ENCODE data around the gene P2RY6.

The P2RY6 gene

DNA sequence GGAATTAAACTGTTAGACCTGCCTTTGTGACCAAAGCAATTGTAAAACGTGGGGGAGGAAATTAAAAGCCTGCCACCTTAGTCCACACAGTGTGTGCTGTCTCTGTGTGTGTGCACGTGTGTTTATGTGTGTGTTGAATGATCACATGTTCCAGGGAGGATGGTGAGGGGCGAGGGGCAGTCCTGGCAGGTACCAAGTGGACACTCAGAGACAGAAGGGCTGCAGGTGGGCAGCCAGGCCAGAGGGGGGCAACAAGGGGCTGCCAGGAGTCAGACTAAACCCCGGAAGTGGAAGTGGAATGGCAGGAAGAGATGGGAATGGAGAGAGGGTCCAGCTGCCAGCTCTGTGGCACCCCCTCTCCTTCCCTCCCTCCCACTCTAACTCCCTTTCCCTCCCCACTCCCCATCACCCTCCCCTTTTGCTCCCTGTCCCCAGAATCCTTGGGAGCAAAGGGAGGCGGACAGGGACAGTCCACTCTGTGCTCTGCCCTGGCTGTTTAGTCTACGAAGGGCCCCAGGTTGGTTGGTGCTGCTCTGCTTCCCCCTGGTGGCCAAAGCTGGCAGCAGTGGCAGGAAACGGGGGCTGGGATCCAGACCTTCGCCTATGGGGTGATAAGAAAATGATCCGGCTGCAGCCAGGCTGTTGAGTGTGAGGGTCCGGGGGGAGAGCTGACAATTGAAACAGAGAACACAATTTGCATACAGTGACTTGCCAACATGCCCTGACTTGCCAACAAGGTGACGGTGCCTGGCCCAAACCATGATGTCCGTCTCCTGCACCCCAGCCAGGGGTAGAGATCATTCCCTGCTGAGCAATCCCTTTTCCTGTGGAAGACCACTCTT, 29.7 kb upstream of the P2RY6 start:
- peak; percentile 87 for DNase-seq (ENCODE audit: low spot score)
- TF ChIP-seq, protein P1, sequence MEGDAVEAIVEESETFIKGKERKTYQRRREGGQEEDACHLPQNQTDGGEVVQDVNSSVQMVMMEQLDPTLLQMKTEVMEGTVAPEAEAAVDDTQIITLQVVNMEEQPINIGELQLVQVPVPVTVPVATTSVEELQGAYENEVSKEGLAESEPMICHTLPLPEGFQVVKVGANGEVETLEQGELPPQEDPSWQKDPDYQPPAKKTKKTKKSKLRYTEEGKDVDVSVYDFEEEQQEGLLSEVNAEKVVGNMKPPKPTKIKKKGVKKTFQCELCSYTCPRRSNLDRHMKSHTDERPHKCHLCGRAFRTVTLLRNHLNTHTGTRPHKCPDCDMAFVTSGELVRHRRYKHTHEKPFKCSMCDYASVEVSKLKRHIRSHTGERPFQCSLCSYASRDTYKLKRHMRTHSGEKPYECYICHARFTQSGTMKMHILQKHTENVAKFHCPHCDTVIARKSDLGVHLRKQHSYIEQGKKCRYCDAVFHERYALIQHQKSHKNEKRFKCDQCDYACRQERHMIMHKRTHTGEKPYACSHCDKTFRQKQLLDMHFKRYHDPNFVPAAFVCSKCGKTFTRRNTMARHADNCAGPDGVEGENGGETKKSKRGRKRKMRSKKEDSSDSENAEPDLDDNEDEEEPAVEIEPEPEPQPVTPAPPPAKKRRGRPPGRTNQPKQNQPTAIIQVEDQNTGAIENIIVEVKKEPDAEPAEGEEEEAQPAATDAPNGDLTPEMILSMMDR (IDR thresholded peaks at IDR 0.05; ENCODE audit: extremely low read depth, insufficient read depth, missing control alignments), result peak; percentile 97
- in situ Hi-C loops (cut with MboI; ENCODE audit: low pct_unique_long_range_greater_than_20kb, low sequenced_read_pairs, unreplicated experiment), result no loop called here

DNA sequence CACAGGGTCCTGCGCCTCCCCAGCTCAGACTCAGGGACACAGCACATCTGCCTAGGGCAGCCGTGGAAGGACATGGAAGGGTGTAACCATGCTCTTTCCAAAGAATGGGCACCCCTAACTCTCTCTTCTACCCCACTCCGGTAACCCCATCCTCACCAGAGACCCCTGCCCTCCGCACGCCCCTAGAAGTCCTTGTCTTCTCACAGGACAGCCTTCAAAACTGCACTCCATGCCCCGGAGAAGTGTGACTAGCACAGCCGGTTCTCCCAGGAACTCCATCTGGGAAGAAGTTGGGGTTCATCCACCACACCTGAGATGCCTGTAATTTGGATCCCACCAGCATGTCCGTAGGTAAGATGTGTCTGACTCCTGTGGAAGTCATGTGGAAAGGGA, 29.0 kb upstream of the P2RY6 start:
- TF ChIP-seq, protein P1 (IDR thresholded peaks at IDR 0.05; ENCODE audit: extremely low read depth, insufficient read depth, missing control alignments), result no peak
- in situ Hi-C loops (cut with MboI; ENCODE audit: low pct_unique_long_range_greater_than_20kb, low sequenced_read_pairs, unreplicated experiment), result no loop called here
- no peak for DNase-seq (ENCODE audit: low spot score)

DNA sequence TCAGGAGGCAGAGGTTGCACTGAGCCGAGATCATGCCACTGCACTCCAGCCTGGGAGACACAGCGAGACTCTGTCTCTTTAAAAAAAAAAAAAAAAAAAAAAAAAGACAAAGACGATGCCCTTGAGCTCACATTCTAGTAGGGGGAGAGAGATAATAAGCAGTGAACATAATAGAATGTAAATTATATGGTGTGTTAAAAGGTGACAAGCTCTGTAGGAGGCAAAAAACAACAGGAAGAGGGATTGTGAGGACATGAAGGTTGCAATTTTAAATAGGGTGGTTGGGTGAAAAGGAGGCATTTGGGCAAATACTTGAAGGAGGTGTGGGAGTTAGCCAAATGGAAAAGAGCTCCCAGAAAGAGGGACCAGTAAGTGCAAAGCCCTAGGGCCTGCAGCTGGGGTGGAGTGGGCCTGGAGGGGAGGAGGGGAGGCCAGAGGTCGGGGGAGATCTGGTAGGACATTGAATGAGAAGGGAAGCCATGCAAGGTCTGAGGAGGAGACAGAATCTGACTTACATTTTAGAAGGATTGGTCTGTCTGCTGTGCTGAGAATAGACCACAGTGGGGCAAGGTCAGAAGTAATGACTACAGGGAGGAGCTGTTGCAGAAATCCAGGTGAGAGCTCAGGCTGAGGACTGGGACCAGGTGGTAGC, 27.4 kb upstream of the P2RY6 start:
- DNase-seq (ENCODE audit: low spot score), result no peak
- TF ChIP-seq, protein P1 (IDR thresholded peaks at IDR 0.05; ENCODE audit: extremely low read depth, insufficient read depth, missing control alignments), result no peak
- in situ Hi-C loops (cut with MboI; ENCODE audit: low pct_unique_long_range_greater_than_20kb, low sequenced_read_pairs, unreplicated experiment), result no loop called here

DNA sequence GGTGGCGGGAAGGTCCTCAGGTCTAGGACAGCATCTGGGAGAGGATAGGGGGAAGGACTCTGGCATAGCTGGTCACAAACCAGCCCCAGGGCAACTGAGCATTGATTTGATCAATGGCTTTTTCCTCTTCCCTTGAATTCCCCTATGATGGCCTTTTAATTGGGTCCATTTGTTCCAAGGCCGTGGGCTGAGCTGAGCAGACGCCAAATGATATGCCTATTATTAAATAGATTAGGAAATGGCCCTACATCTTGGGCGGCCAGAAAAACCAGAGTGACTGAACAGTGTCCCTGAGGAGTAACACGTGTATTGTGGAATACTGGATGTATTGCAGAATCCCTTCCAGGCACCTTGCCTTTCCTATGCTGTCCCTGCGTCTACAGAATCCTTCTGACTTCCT, 26.7 kb upstream of the P2RY6 start:
- TF ChIP-seq, protein P1 (IDR thresholded peaks at IDR 0.05; ENCODE audit: extremely low read depth, insufficient read depth, missing control alignments), result no peak
- in situ Hi-C loops (cut with MboI; ENCODE audit: low pct_unique_long_range_greater_than_20kb, low sequenced_read_pairs, unreplicated experiment), result no loop called here
- no peak for DNase-seq (ENCODE audit: low spot score)

DNA sequence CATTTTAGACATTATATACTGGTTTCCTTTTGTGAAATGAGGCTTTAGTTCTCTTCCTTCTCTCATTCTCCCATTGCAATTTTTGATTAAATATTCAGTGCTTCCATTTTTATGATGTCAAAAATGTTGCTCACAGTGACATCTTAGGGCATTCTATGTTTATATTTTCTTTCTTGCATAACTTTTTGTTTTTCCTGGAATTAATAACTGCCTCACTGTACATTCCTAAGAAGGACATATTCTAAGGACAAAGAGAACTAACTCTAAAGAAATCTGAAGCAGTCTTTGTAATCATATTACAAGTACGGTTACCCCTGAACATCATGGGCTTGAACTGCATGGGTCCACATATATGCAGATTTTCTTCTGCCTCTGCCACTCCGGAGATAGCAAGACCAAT, 25.8 kb upstream of the P2RY6 start:
- DNase-seq (ENCODE audit: low spot score), result no peak
- in situ Hi-C loops (cut with MboI; ENCODE audit: low pct_unique_long_range_greater_than_20kb, low sequenced_read_pairs, unreplicated experiment), result no loop called here
- TF ChIP-seq, protein P1 (IDR thresholded peaks at IDR 0.05; ENCODE audit: extremely low read depth, insufficient read depth, missing control alignments), result no peak

DNA sequence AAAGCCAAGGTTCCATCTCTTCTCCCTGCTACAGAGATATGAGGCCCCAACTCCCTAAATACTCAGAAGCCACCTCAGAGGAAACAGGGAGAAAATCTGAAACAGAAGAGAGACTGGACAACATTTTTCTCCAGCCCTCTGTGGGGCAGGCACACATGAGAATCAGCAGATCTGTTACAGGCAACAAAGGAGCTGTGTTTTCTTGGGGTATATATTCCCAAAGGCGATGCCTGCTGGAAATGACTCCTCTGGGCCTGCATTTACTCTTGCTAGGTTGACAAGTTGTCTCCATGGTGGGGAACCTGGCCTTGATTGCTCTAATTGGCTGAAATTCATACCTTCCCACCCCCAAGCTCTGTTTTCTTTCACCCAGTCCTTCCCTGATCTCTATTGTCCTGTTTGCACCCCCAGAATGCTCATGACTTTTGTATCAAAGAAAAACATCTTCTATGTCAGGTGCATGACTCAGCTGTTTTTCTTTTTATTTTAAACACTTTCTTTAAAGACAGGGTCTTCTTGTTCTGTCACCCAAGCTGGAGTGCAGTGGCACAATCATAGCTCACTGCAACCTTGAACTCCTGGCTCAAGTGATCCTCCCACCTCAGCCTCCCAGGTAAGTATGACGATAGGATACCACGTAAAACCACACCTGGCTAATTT, 23.5 kb upstream of the P2RY6 start:
- TF ChIP-seq, protein P1 (IDR thresholded peaks at IDR 0.05; ENCODE audit: extremely low read depth, insufficient read depth, missing control alignments), result no peak
- no peak for DNase-seq (ENCODE audit: low spot score)
- in situ Hi-C loops (cut with MboI; ENCODE audit: low pct_unique_long_range_greater_than_20kb, low sequenced_read_pairs, unreplicated experiment), result no loop called here

Measured in GM13977 (cell line).